Thyroid gland (tissue), 4 donors: ENCODE data around the gene MAGEL2. TPM values are rescaled to one million over a fixed set of nuclear protein-coding genes. Genes with fewer than 3 reads are reported as not detected.
A peak's percentile ranks its signal among the peaks of the same experiment; 100 is the strongest.

ENCODE experiments used
- DNase-seq, 2 donors: peaks; one replicate each; pipeline ENCODE4 v3.0.0-alpha.2; 2019
- H3K27ac ChIP-seq, 3 donors: fragments of 200-600 bp; sonication (generic); 1 replicate in 2 of 3; 2 replicates in 1 of 3; pipeline ENCODE4 v1.5.1; 2016 to 2019; ENCODE audit warnings: mild to moderate bottlenecking in 1 of 3, moderate library complexity in 1 of 3
- H3K27me3 ChIP-seq: fragments of 200-600 bp; sonication (generic); one replicate; pipeline ENCODE4 v1.5.1; 2019
- H3K36me3 ChIP-seq, 2 donors: fragments of 200-600 bp; sonication (generic); one replicate each; pipeline ENCODE4 v1.5.1; 2016 to 2019
- H3K4me1 ChIP-seq, 2 donors: fragments of 200-600 bp; sonication (generic); one replicate each; pipeline ENCODE4 v1.5.1; 2017 to 2019
- H3K4me3 ChIP-seq, 3 donors: fragments of 200-600 bp; sonication (generic); replicated peaks in 1 of 3; 1 replicate in 2 of 3; 2 replicates in 1 of 3; pipeline ENCODE4 v1.5.1; 2016; ENCODE audit warnings: mild to moderate bottlenecking in 1 of 3
- H3K9me3 ChIP-seq: fragments of 200-600 bp; sonication (generic); one replicate; pipeline ENCODE4 v1.5.1; 2017
- POLR2A ChIP-seq, 2 donors: fragments of 450-650 bp; IDR thresholded peaks; one replicate each; pipeline ENCODE4 v1.6.1; 2017; ENCODE audit warnings: antibody characterized with exemption in 2 of 2, mild to moderate bottlenecking in 2 of 2, moderate library complexity in 1 of 2
- WGBS, 2 donors: methylation state at CpG; one replicate each; pipeline ENCODE4 v1.1.5; 2017; 5-methylcytosine and 5-hydroxymethylcytosine counted together
- intact Hi-C: fragments of 100-400 bp; cut with DNase I; formaldehyde crosslinking; loops from one replicate; pipeline ENCODE4 v1.15.1; 2023
- total RNA-seq, 4 donors: library from RNA; depleted of rRNA; stranded (reverse); fragments of >200 nt; gene quantifications; one replicate each; pipeline ENCODE4 v1.2.3, GENCODE V29; 2016
- TF ChIP-seq, protein P1 (sequence below), 6 experiments: fragments of 200-600 bp in 3 of 6; fragments of 450-650 bp in 3 of 6; sonication (generic) in 3 of 6; IDR thresholded peaks; one replicate each; pipeline ENCODE4 v1.5.1; 2016 to 2019; ENCODE audit warnings: antibody characterized with exemption in 6 of 6, mild to moderate bottlenecking in 2 of 6, inconsistent platforms in 1 of 6, moderate library complexity in 1 of 6

The MAGEL2 gene
- total RNA-seq, 4 donors from 2014 or later = 0.13 to 1.8 (median 0.96) TPM

DNA sequence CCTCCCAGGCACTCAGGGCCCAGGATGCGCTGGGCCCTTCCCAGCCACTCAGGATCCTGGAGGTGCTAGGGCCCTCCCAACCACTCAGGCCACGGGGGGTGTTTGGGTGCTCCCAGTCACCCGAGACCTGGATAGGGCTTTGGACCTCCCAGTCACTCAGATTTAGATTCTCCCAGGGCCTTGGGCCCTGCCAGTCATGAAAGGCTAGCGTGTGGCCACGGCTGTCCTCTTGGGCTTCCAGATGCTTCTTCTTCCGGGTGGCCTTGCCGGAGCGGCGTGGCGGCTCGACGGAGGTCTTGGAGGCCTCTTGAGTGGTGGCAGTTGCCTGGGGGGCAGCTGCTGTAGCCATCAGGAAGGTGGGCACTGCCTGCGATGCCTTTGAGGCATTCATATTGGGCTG, 2.8 kb downstream of the MAGEL2 start:
- Histone ChIP-seq H3K36me3 (no peaks in the 10 kb centered on the region), H3K9me3 (no peaks in the 10 kb centered on the region), H3K4me1 (no peaks in the 10 kb centered on the region), H3K27ac (no peak overlapping the region), H3K4me3 (no peak overlapping the region), H3K27me3 (no peaks in the 10 kb centered on the region)
- 90 to 95% methylated on average over 11 of the region's 13 CpGs for WGBS, 2 donors
- TF ChIP-seq, protein P1, sequence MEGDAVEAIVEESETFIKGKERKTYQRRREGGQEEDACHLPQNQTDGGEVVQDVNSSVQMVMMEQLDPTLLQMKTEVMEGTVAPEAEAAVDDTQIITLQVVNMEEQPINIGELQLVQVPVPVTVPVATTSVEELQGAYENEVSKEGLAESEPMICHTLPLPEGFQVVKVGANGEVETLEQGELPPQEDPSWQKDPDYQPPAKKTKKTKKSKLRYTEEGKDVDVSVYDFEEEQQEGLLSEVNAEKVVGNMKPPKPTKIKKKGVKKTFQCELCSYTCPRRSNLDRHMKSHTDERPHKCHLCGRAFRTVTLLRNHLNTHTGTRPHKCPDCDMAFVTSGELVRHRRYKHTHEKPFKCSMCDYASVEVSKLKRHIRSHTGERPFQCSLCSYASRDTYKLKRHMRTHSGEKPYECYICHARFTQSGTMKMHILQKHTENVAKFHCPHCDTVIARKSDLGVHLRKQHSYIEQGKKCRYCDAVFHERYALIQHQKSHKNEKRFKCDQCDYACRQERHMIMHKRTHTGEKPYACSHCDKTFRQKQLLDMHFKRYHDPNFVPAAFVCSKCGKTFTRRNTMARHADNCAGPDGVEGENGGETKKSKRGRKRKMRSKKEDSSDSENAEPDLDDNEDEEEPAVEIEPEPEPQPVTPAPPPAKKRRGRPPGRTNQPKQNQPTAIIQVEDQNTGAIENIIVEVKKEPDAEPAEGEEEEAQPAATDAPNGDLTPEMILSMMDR (IDR thresholded peaks at IDR 0.05) = no peak
- TF ChIP-seq POLR2A (IDR thresholded peaks at IDR 0.05) = no peak
- no peak for DNase-seq
- intact Hi-C loops = loop anchor here (10.0 kb wide), 1 partner anchor 230 kb away; no protein-coding TSS in a partner anchor

DNA sequence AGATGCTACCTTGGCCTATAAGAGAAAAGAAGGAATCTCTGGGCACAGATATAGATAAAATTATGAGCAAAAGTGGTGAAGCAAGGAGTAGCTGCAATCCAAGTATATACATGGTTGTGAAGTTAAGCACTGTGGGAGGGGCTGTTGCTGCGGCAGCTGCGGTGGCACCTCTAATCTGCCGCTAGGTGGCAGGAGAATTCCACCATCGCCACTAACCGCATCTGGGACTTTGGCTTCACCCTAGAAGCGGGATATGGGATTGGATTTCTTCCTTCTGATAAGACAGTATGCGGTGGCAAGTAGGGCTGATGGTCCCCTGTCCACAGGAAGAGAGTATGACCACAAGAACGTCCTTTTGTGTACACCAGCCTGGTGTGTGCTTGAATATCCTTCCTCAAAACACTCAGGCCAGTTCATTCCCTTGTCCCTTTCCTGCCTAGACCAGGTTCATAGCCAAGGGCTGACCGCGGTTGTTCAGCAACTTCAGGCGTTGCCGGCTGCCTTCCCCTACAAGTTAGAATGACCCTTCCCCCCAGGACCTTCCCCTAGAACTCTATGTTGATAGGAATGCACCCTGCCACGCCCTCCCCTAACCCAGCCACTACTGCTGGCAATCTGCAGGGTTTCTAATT, 5.1 kb downstream of the MAGEL2 start:
- intact Hi-C loops = loop anchor here (10.0 kb wide), 1 partner anchor 232 kb away; no protein-coding TSS in a partner anchor
- no peak for TF ChIP-seq POLR2A (IDR thresholded peaks at IDR 0.05)
- TF ChIP-seq, protein P1 (IDR thresholded peaks at IDR 0.05) = peak; percentile 40 to 86 (median 72)
- no peaks in the 10 kb centered on the region for H3K36me3 ChIP-seq
- no peaks in the 10 kb centered on the region for H3K9me3 ChIP-seq
- DNase-seq = peak; percentile 43 to 61
- no peak overlapping the region for H3K4me3 ChIP-seq
- no peak overlapping the region for H3K27ac ChIP-seq
- WGBS, 2 donors = 22% methylated on average over 13 of the region's 13 CpGs
- H3K4me1 ChIP-seq = no peaks in the 10 kb centered on the region
- H3K27me3 ChIP-seq = no peaks in the 10 kb centered on the region

- Histone ChIP-seq H3K36me3 (no peaks in the 10 kb centered on the region), H3K4me3 (no peak overlapping the region), H3K4me1 (no peaks in the 10 kb centered on the region), H3K27ac (no peak overlapping the region), H3K9me3 (no peaks in the 10 kb centered on the region), H3K27me3 (no peaks in the 10 kb centered on the region)
- TF ChIP-seq, protein P1 (IDR thresholded peaks at IDR 0.05) = no peak
- no peak for TF ChIP-seq POLR2A (IDR thresholded peaks at IDR 0.05)
- no peak for DNase-seq
- intact Hi-C loops = no loop called here
- 66 to 69% methylated on average over 8 of the region's 8 CpGs for WGBS, 2 donors
Measured at GRCh38 chr15:23634181-23634580, 13.5 kb downstream of the MAGEL2 start.

DNA sequence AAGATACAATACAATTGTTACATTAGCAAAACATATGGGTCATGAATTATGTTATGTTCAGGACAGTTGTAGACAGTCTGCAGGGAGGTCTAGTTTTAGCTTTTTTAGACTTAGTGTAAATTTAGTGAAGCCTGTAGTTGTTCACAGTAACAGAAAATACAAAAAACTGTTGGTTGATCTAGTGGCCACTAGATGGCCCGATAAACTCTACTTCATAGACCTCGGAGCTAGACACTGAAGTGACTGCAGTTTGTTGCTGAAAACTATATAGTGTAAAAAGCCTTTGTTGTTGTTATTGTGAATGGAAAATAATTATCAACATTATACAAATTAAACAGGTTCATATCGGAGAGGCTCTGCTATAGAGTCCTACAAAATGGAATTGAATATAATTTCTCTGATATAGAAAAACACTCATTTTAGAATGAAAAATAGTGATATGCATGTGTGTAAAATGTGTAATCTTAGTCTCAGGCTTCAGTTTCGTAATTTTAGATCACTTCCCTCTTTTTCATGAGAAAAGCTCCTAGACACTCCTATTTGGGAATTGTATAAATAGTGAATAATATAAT, 18.3 kb downstream of the MAGEL2 start:
- DNase-seq = no peak
- Histone ChIP-seq H3K27me3 (no peaks in the 10 kb centered on the region), H3K4me1 (no peaks in the 10 kb centered on the region), H3K4me3 (no peak overlapping the region), H3K36me3 (no peaks in the 10 kb centered on the region), H3K9me3 (no peaks in the 10 kb centered on the region), H3K27ac (no peak overlapping the region)
- intact Hi-C loops = no loop called here
- 13 to 24% methylated on average over 4 of the region's 4 CpGs for WGBS, 2 donors
- TF ChIP-seq POLR2A (IDR thresholded peaks at IDR 0.05) = no peak
- TF ChIP-seq, protein P1 (IDR thresholded peaks at IDR 0.05) = peak in 3 of 6 experiments; percentile 11 to 48 (median 43)

DNA sequence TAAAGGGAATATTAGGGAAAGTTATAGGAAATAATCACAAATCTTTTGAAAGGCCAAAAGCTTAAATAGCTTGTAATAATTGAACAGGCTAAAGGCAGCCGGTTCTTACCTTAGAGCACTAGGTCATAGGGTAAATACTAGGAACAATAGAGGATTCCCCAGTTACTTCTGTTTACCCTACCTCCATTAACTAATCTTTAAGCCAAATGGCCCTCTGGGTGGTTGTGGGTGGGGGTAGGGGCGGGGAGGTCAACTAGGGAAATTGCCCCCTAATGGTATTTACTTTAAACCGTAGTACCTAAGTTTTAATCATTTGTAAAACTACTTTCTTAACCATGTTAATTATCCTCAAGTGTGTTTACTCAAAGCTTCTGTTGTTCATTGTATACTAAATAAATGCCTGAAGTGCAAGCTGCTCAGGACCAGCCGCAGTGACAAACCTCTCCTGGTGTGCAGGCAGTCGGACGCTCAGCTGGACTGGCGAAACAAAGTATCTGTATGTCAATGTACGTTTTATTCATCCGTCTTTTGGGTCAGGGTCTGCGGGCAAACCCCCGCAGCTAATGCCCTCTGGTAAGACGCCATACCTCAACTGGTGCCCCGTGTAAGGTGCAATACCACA, 18.9 kb downstream of the MAGEL2 start:
- Histone ChIP-seq H3K9me3 (no peaks in the 10 kb centered on the region), H3K27ac (no peak overlapping the region), H3K4me3 (no peak overlapping the region), H3K4me1 (no peaks in the 10 kb centered on the region), H3K27me3 (no peaks in the 10 kb centered on the region), H3K36me3 (no peaks in the 10 kb centered on the region)
- DNase-seq = no peak
- TF ChIP-seq, protein P1 (IDR thresholded peaks at IDR 0.05) = no peak
- TF ChIP-seq POLR2A (IDR thresholded peaks at IDR 0.05) = no peak
- WGBS, 2 donors = 40 to 47% methylated on average over 13 of the region's 13 CpGs
- intact Hi-C loops = no loop called here
